Measurements from ENCODE around the gene XYLT2. TPM values are rescaled to one million over a fixed set of nuclear protein-coding genes. Genes with fewer than 3 reads are reported as not detected.

Gene XYLT2
- total and polyA plus RNA-seq, 2 of the 13 experiments (the other 11 are each of a cell fraction or from before 2014, with no cell fraction given), result 17.0 to 22.1 TPM

DNA sequence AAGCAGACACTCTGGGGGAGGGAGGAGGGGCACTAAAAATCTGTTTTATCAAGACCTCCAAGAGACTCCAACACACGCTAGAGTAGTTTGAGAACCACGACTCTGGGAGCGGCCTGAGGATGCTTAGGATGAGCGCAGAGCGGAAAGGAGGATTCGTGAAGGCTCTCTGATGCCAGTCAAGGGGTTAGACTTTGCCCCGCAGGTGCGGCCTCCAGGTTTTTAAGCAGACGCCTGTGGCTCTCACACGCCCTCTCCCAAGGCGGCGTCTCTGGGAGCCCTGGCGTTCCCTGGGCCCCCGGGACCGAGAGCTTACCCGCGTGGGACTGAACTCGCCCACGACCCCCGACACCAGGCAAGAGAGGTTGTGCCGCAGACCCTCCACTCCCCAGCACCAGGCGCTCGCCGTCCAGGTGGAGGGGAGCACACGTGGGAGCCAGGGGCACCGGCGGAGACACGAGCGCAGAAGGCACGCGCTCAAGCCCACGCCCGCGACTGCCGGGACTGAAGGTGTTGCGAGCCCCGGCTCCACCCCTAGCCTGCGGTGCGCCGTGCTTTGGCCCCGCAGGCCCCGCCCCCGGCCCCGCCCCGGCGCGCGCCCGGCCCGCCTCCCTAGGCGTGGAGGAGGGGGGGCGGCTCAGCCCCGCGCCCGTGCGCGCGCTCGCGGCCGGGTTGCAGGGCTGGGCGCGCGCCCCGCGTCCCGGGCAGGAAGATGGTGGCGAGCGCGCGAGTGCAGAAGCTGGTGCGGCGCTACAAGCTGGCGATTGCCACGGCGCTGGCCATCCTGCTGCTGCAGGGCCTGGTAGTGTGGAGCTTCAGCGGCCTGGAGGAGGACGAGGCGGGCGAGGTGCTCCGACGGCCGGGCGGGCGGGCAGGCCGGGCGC, at the start of gene XYLT2 (continued):
- TF ChIP-seq, protein P1, sequence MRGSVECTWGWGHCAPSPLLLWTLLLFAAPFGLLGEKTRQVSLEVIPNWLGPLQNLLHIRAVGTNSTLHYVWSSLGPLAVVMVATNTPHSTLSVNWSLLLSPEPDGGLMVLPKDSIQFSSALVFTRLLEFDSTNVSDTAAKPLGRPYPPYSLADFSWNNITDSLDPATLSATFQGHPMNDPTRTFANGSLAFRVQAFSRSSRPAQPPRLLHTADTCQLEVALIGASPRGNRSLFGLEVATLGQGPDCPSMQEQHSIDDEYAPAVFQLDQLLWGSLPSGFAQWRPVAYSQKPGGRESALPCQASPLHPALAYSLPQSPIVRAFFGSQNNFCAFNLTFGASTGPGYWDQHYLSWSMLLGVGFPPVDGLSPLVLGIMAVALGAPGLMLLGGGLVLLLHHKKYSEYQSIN (CRISPR knock-in tag; IDR thresholded peaks at IDR 0.05; ENCODE audit: borderline replicate concordance), result no peak
- TF ChIP-seq PHF20 (CRISPR knock-in tag; IDR thresholded peaks at IDR 0.05), result no peak; the same call in 1 of the 2 replicates
- TF ChIP-seq POGK (CRISPR knock-in tag; conservative IDR thresholded peaks at IDR 0.05), result peak; percentile 47
- peak; percentile 68; the same call in 1 of the 2 replicates for TF ChIP-seq HOXD1 (CRISPR knock-in tag; IDR thresholded peaks at IDR 0.05)
- no peak for TF ChIP-seq SOX13 (IDR thresholded peaks at IDR 0.05)
- TF ChIP-seq SOX13 (CRISPR knock-in tag; conservative IDR thresholded peaks at IDR 0.05 in 1 of 2, IDR thresholded peaks at IDR 0.05 in 1 of 2), result no peak
- TF ChIP-seq ZFP37 (CRISPR knock-in tag; IDR thresholded peaks at IDR 0.05; ENCODE audit: borderline replicate concordance), result peak; percentile 61; the same call in 1 of the 2 replicates
- TF ChIP-seq, protein P2, sequence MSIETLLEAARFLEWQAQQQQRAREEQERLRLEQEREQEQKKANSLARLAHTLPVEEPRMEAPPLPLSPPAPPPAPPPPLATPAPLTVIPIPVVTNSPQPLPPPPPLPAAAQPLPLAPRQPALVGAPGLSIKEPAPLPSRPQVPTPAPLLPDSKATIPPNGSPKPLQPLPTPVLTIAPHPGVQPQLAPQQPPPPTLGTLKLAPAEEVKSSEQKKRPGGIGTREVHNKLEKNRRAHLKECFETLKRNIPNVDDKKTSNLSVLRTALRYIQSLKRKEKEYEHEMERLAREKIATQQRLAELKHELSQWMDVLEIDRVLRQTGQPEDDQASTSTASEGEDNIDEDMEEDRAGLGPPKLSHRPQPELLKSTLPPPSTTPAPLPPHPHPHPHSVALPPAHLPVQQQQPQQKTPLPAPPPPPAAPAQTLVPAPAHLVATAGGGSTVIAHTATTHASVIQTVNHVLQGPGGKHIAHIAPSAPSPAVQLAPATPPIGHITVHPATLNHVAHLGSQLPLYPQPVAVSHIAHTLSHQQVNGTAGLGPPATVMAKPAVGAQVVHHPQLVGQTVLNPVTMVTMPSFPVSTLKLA (IDR thresholded peaks at IDR 0.05), result no peak
- no peak for TF ChIP-seq SMARCC2 (IDR thresholded peaks at IDR 0.05)
- no peak for TF ChIP-seq ZSCAN31 (CRISPR knock-in tag; IDR thresholded peaks at IDR 0.05; ENCODE audit: low read depth)
- no peak for TF ChIP-seq ZNF326 (CRISPR knock-in tag; IDR thresholded peaks at IDR 0.05; ENCODE audit: borderline replicate concordance)
- no peak for TF ChIP-seq ZNF382 (CRISPR knock-in tag; IDR thresholded peaks at IDR 0.05; ENCODE audit: borderline replicate concordance)
- 0 out of 2 replicates have a peak, but pooled peaks have one; percentile 30 for TF ChIP-seq TFE3 (CRISPR knock-in tag; IDR thresholded peaks at IDR 0.05)
- TF ChIP-seq ZNF468 (CRISPR knock-in tag; IDR thresholded peaks at IDR 0.05), result peak; percentile 20; the same call in 1 of the 2 replicates
- TF ChIP-seq KDM1A (CRISPR knock-in tag; IDR thresholded peaks at IDR 0.05), result no peak
- peak; percentile 88; the same call in 1 of the 2 replicates for TF ChIP-seq ZNF800 (CRISPR knock-in tag; IDR thresholded peaks at IDR 0.05)
- no peak; the same call in 1 of the 2 replicates for TF ChIP-seq ZNF749 (CRISPR knock-in tag; IDR thresholded peaks at IDR 0.05; ENCODE audit: borderline replicate concordance)
- TF ChIP-seq HINFP (CRISPR knock-in tag; IDR thresholded peaks at IDR 0.05; ENCODE audit: low read depth), result no peak
- no peak for TF ChIP-seq PPARG (CRISPR knock-in tag; conservative IDR thresholded peaks at IDR 0.05)

All from HepG2 (cell line).